H9 (cell line): Measurements from ENCODE around the gene CEACAM16. TPM values are rescaled to one million over a fixed set of nuclear protein-coding genes. Genes with fewer than 3 reads are reported as not detected.

ENCODE experiments used
- DNase-seq: peaks from one replicate; pipeline ENCODE4 v3.0.0-alpha.2; 2017
- H2AFZ ChIP-seq: one replicate; pipeline ENCODE4 v1.6.1; 2013; ENCODE audit warnings: mild to moderate bottlenecking, low read length, control low read depth, moderate library complexity
- H2AK5ac ChIP-seq: 2 replicates; pipeline ENCODE4 v1.6.1; 2013; ENCODE audit warnings: low read length, control low read depth, mixed read lengths; ENCODE audit not compliant: insufficient read length
- H2BK120ac ChIP-seq: one replicate; pipeline ENCODE4 v1.6.1; 2013; ENCODE audit warnings: low read depth, mild to moderate bottlenecking, low read length, control low read depth, inconsistent platforms; ENCODE audit not compliant: poor library complexity, severe bottlenecking
- H2BK12ac ChIP-seq: 2 replicates; pipeline ENCODE4 v1.6.1; 2013; ENCODE audit warnings: low read length, control low read depth, mixed read lengths, low read depth; ENCODE audit not compliant: insufficient read length
- H2BK15ac ChIP-seq: 2 replicates; pipeline ENCODE4 v1.6.1; 2013; ENCODE audit warnings: low read depth, low read length, control low read depth
- H2BK20ac ChIP-seq: one replicate; pipeline ENCODE4 v1.6.1; 2013; ENCODE audit warnings: low read depth, mild to moderate bottlenecking, low read length, control low read depth, inconsistent platforms; ENCODE audit not compliant: poor library complexity, severe bottlenecking
- H2BK5ac ChIP-seq: 2 replicates; pipeline ENCODE4 v1.6.1; 2013; ENCODE audit warnings: low read length, control low read depth, mixed read lengths; ENCODE audit not compliant: insufficient read length
- H3K14ac ChIP-seq: 2 replicates; pipeline ENCODE4 v1.6.1; 2013; ENCODE audit warnings: low read length, control low read depth; ENCODE audit not compliant: insufficient read depth
- H3K18ac ChIP-seq: 2 replicates; pipeline ENCODE4 v1.6.1; 2013; ENCODE audit warnings: low read depth, mild to moderate bottlenecking, mixed read lengths, low read length, control low read depth; ENCODE audit not compliant: insufficient read length
- H3K23ac ChIP-seq: 2 replicates; pipeline ENCODE4 v1.6.1; 2013; ENCODE audit warnings: low read length, control low read depth, mixed read lengths, low read depth; ENCODE audit not compliant: insufficient read length
- H3K23me2 ChIP-seq: 2 replicates; pipeline ENCODE4 v1.6.1; 2013; ENCODE audit warnings: low read depth, mild to moderate bottlenecking, mixed read lengths, low read length, control low read depth; ENCODE audit not compliant: insufficient read length, poor library complexity, severe bottlenecking
- H3K27ac ChIP-seq: 2 replicates; pipeline ENCODE4 v1.5.1; 2013; ENCODE audit warnings: low read length, control low read depth, mixed read lengths, low read depth; ENCODE audit not compliant: insufficient read length
- H3K27me3 ChIP-seq: 2 replicates; pipeline ENCODE4 v1.6.1; 2013; ENCODE audit warnings: low read length, control low read depth, inconsistent platforms; ENCODE audit not compliant: insufficient read depth
- H3K4ac ChIP-seq: 2 replicates; pipeline ENCODE4 v1.6.1; 2013; ENCODE audit warnings: low read depth, mild to moderate bottlenecking, control low read depth, inconsistent platforms, low read length, moderate library complexity
- H3K4me1 ChIP-seq: 2 replicates; pipeline ENCODE4 v1.6.1; 2013; ENCODE audit warnings: low read length, control low read depth, inconsistent platforms; ENCODE audit not compliant: insufficient read depth
- H3K4me2 ChIP-seq: 2 replicates; pipeline ENCODE4 v1.6.1; 2013; ENCODE audit warnings: low read length, control low read depth, mixed read lengths; ENCODE audit not compliant: insufficient read length, insufficient read depth
- H3K56ac ChIP-seq: 2 replicates; pipeline ENCODE4 v1.6.1; 2013; ENCODE audit warnings: low read depth, mild to moderate bottlenecking, mixed read lengths, low read length, control low read depth; ENCODE audit not compliant: insufficient read length
- H3K79me1 ChIP-seq: 2 replicates; pipeline ENCODE4 v1.6.1; 2013; ENCODE audit warnings: low read depth, mild to moderate bottlenecking, moderate library complexity, low read length, control low read depth, inconsistent platforms; ENCODE audit not compliant: insufficient read depth, poor library complexity, severe bottlenecking
- H3K79me2 ChIP-seq: 2 replicates; pipeline ENCODE4 v1.6.1; 2013; ENCODE audit warnings: low read length, control low read depth, inconsistent platforms; ENCODE audit not compliant: insufficient read depth
- H3K9ac ChIP-seq: 2 replicates; pipeline ENCODE4 v1.6.1; 2013; ENCODE audit warnings: low read length, control low read depth, mixed read lengths; ENCODE audit not compliant: insufficient read length; ENCODE audit errors: extremely low read depth
- H3K9me3 ChIP-seq: one replicate; pipeline ENCODE4 v1.6.1; 2013; ENCODE audit warnings: low read depth, low read length, inconsistent platforms; ENCODE audit not compliant: control insufficient read depth
- H3T11ph ChIP-seq: one replicate; pipeline ENCODE4 v1.6.1; 2013; ENCODE audit warnings: mild to moderate bottlenecking, low read length, control low read depth, inconsistent platforms
- H4K20me1 ChIP-seq: one replicate; pipeline ENCODE4 v1.6.1; 2013; ENCODE audit not compliant: control insufficient read depth, insufficient read length, insufficient read depth
- H4K5ac ChIP-seq: 2 replicates; pipeline ENCODE4 v1.6.1; 2013; ENCODE audit warnings: low read depth, mild to moderate bottlenecking, mixed read lengths, low read length, control low read depth; ENCODE audit not compliant: insufficient read length
- H4K8ac ChIP-seq: replicated peaks from 2 replicates; pipeline ENCODE4 v1.6.1; 2013; ENCODE audit warnings: low read length, control low read depth, mixed read lengths, low read depth; ENCODE audit not compliant: insufficient read length
- H4K91ac ChIP-seq: 2 replicates; pipeline ENCODE4 v1.6.1; 2013; ENCODE audit warnings: low read depth, mild to moderate bottlenecking, moderate library complexity, mixed read lengths, low read length, control low read depth; ENCODE audit not compliant: insufficient read length
- H3K27ac Mint-ChIP-seq, 3 experiments: 2 replicates in 2 of 3; 3 replicates in 1 of 3; pipeline ENCODE4 v1.8.0; 2020 to 2021; ENCODE audit warnings: mixed read lengths in 3 of 3, mild to moderate bottlenecking in 1 of 3, moderate library complexity in 1 of 3
- H3K27me3 Mint-ChIP-seq: 2 replicates; pipeline ENCODE4 v1.8.0; 2021; ENCODE audit warnings: low read depth, mild to moderate bottlenecking, moderate library complexity, mixed read lengths
- H3K36me3 Mint-ChIP-seq, 3 experiments: 2 replicates in 2 of 3; 3 replicates in 1 of 3; pipeline ENCODE4 v1.8.0; 2020 to 2021; ENCODE audit warnings: low read depth in 3 of 3, mixed read lengths in 3 of 3; ENCODE audit not compliant: insufficient read depth in 1 of 3
- H3K4me1 Mint-ChIP-seq, 2 experiments: 2 replicates each; pipeline ENCODE4 v1.8.0; 2020; ENCODE audit warnings: mixed read lengths in 2 of 2
- H3K4me3 Mint-ChIP-seq, 2 experiments: 2 replicates in 1 of 2; 3 replicates in 1 of 2; pipeline ENCODE4 v1.8.0; 2020 to 2021; ENCODE audit warnings: mild to moderate bottlenecking in 2 of 2, mixed read lengths in 2 of 2, moderate library complexity in 1 of 2
- H3K9me3 Mint-ChIP-seq, 2 experiments: 2 replicates in 1 of 2; 3 replicates in 1 of 2; pipeline ENCODE4 v1.8.0; 2020; ENCODE audit warnings: mild to moderate bottlenecking in 2 of 2, mixed read lengths in 2 of 2, moderate library complexity in 1 of 2
- WGBS: extraction: QIAGEN DNeasy Blood & Tissue Kit; methylation state at CpG from one replicate; pipeline ENCODE4 v1.1.7; 2013; ENCODE audit warnings: missing lambda C conversion rate, low lambda C conversion rate, mixed read lengths; ENCODE audit not compliant: insufficient read length; ENCODE audit errors: extremely low coverage; 5-methylcytosine and 5-hydroxymethylcytosine counted together
- total RNA-seq: library from RNA; stranded (reverse); gene quantifications from 2 replicates; pipeline ENCODE4 v1.2.1, GENCODE V29; 2021
- TF ChIP-seq, protein P1 (sequence below): fragments of 200-600 bp; sonication (generic); conservative IDR thresholded peaks from 3 replicates; pipeline ENCODE4 v1.8.0; 2021; ENCODE audit warnings: antibody characterized with exemption, mild to moderate bottlenecking

The CEACAM16 gene
- total RNA-seq, 1 experiment from 2014 or later = not detected

DNA sequence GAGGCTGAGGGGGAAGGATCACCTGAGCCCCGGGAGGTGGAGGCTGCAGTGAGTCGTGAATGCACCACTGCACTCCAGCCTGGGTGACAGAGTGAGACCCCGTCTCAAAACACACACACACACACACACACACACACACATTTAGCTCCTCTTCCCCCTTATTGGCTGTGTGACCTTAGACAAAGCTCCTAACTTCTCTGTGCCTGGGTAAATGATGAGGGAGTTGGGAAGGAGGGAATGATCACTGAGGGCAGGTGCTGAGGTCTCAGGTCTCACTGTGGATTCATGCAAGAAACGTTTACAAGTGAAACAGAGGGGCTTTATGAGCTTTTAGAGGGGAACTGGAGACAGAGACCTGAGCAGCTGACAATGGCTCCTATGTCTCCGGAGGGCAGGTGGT lies 32.7 kb downstream of the CEACAM16 start:
- Histone ChIP-seq H3K4me1 (no peaks in the 10 kb centered on the region), H3K23ac (no peak overlapping the region), H2BK15ac (no peak overlapping the region), H2BK12ac (no peak overlapping the region), H3K14ac (no peak overlapping the region), H2BK120ac (no peak overlapping the region), H3T11ph (no peak overlapping the region), H3K79me1 (no peaks in the 10 kb centered on the region), H3K4me2 (no peak overlapping the region), H2AFZ (no peak overlapping the region), H3K23me2 (no peaks in the 10 kb centered on the region), H2AK5ac (no peak overlapping the region), H4K20me1 (no peaks in the 10 kb centered on the region), H2BK20ac (no peak overlapping the region), H4K8ac (no peak overlapping the region), H3K27me3 (no peaks in the 10 kb centered on the region), H3K9me3 (no peaks in the 10 kb centered on the region), H4K5ac (no peak overlapping the region), H3K9ac (no peak overlapping the region), H3K79me2 (no peaks in the 10 kb centered on the region), H4K91ac (no peak overlapping the region), H3K56ac (no peak overlapping the region), H3K4ac (no peak overlapping the region), H2BK5ac (no peak overlapping the region), H3K27ac (no peak overlapping the region), H3K18ac (no peak overlapping the region)
- H3K27ac Mint-ChIP-seq = no peak overlapping the region
- WGBS = no CpG with 5 or more reads among the region's 5 CpGs
- no peak for DNase-seq
- no peak overlapping the region for H3K4me3 Mint-ChIP-seq
- H3K9me3 Mint-ChIP-seq = peaks cover 0 to 3% of the 10 kb centered on the region in 2 experiments; a peak in 1 of 5 replicates
- TF ChIP-seq, protein P1, sequence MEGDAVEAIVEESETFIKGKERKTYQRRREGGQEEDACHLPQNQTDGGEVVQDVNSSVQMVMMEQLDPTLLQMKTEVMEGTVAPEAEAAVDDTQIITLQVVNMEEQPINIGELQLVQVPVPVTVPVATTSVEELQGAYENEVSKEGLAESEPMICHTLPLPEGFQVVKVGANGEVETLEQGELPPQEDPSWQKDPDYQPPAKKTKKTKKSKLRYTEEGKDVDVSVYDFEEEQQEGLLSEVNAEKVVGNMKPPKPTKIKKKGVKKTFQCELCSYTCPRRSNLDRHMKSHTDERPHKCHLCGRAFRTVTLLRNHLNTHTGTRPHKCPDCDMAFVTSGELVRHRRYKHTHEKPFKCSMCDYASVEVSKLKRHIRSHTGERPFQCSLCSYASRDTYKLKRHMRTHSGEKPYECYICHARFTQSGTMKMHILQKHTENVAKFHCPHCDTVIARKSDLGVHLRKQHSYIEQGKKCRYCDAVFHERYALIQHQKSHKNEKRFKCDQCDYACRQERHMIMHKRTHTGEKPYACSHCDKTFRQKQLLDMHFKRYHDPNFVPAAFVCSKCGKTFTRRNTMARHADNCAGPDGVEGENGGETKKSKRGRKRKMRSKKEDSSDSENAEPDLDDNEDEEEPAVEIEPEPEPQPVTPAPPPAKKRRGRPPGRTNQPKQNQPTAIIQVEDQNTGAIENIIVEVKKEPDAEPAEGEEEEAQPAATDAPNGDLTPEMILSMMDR = no peak
- H3K4me1 Mint-ChIP-seq = no peaks in the 10 kb centered on the region
- no peaks in the 10 kb centered on the region for H3K36me3 Mint-ChIP-seq
- peaks cover 20% of the 10 kb centered on the region for H3K27me3 Mint-ChIP-seq
